Kidney (tissue), 14 donors: ENCODE data around the gene DCLK3. TPM values are rescaled to one million over a fixed set of nuclear protein-coding genes. Genes with fewer than 3 reads are reported as not detected.

ENCODE experiments used
- DNase-seq, 5 donors: peaks; one replicate each; pipeline ENCODE4 v3.0.0-alpha.2; 2013 to 2020
- FAIRE-seq: peaks from 2 replicates; lab custom pipeline; 2012; peaks lifted over from hg19 to GRCh38; lab: Jason Lieb, UNC
- H3K27ac ChIP-seq, 2 donors: one replicate each; pipeline ENCODE4 v1.7.0; 2013; ENCODE audit warnings: low read depth in 2 of 2, low read length in 2 of 2, inconsistent platforms in 1 of 2
- H3K27me3 ChIP-seq: one replicate; pipeline ENCODE4 v1.7.1; 2013; ENCODE audit warnings: low read length, inconsistent platforms; ENCODE audit not compliant: control insufficient read depth, insufficient read depth
- H3K36me3 ChIP-seq, 3 donors: one replicate each; pipeline versions ENCODE4 v1.7.0 to v1.7.1; 2013; ENCODE audit warnings: low read length in 3 of 3, control low read depth in 1 of 3, inconsistent platforms in 1 of 3; ENCODE audit not compliant: insufficient read depth in 3 of 3, control insufficient read depth in 2 of 3
- H3K4me1 ChIP-seq, 3 donors: one replicate each; pipeline versions ENCODE4 v1.7.0 to v1.7.1; 2013; ENCODE audit warnings: low read length in 3 of 3, inconsistent platforms in 1 of 3, low read depth in 1 of 3; ENCODE audit not compliant: control insufficient read depth in 2 of 3, insufficient read depth in 2 of 3
- H3K4me3 ChIP-seq, 3 donors: one replicate each; pipeline versions ENCODE4 v1.7.0 to v1.8.1; 2013; ENCODE audit warnings: low read length in 3 of 3, control low read depth in 1 of 3, inconsistent platforms in 1 of 3
- H3K9ac ChIP-seq, 3 donors: one replicate each; pipeline versions ENCODE4 v1.7.0 to v1.7.1; 2013; ENCODE audit warnings: low read length in 3 of 3, control low read depth in 1 of 3, inconsistent platforms in 1 of 3
- H3K9me3 ChIP-seq, 3 donors: one replicate each; pipeline versions ENCODE4 v1.7.0 to v1.7.1; 2013; ENCODE audit warnings: low read length in 3 of 3, control low read depth in 1 of 3, inconsistent platforms in 1 of 3; ENCODE audit not compliant: control insufficient read depth in 2 of 3, insufficient read depth in 1 of 3
- CTCF ChIP-seq: IDR thresholded peaks from 3 replicates; pipeline ENCODE4 v1.5.1; 2012; ENCODE audit warnings: mild to moderate bottlenecking, moderate library complexity, borderline replicate concordance; ENCODE audit not compliant: insufficient read depth; ENCODE audit errors: extremely low read depth
- intact Hi-C: fragments of 100-400 bp; cut with DNase I; formaldehyde crosslinking; loops from one replicate; pipeline ENCODE4 v1.11.1; 2022
- polyA plus RNA-seq: library from polyadenylated mRNA; stranded (reverse); fragments of 350-450 nt; fragmentation: Illumina TruSeq; extraction: RNeasy Lipid Tissue Mini Kit (QIAGEN cat#74804); gene quantifications from one replicate; pipeline ENCODE4 v1.2.3, GENCODE V29; 2014; ENCODE audit warnings: low read depth, low replicate concordance; ENCODE audit not compliant: insufficient read depth
- total RNA-seq: library from RNA; stranded (reverse); fragmentation: NEBNext Ultra II Directional; extraction: Animal tissue kit (Norgen Biotek cat#: 25700); gene quantifications from one replicate; pipeline ENCODE4 v1.2.1, GENCODE V29; 2021
- donor health status: control.
- donor health status: control.
- donor health status: control.
- donor health status: control.
- donor health status: control.
- donor health status: DM: yes; HTN: yes; CAD: no.
- donor health status: Normal renal cell carcinoma (clear cell type).

DCLK3 gene
- total and polyA plus RNA-seq, 2 donors from 2014 or later = not detected

- Histone ChIP-seq H3K36me3 (no peaks in the 10 kb centered on the region), H3K4me1 (no peaks in the 10 kb centered on the region), H3K4me3 (no peak overlapping the region), H3K9me3 (peaks cover 0 to 7% (median 0%) of the 10 kb centered on the region in 3 donors), H3K27ac (no peak overlapping the region), H3K9ac (no peak overlapping the region), H3K27me3 (no peaks in the 10 kb centered on the region)
- no peak for TF ChIP-seq CTCF
- DNase-seq = no peak
- no peak for FAIRE-seq
- intact Hi-C loops = no loop called here
Observed at GRCh38 chr3:36713904-36714303, 50.4 kb downstream of the DCLK3 start.

GRCh38 chr3:36710606-36711005, 53.7 kb downstream of the DCLK3 start:
- peaks cover 0 to 7% (median 0%) of the 10 kb centered on the region in 3 donors for H3K9me3 ChIP-seq
- DNase-seq = no peak
- intact Hi-C loops = no loop called here
- no peak for FAIRE-seq
- H3K9ac ChIP-seq = no peak overlapping the region
- TF ChIP-seq CTCF = no peak
- no peaks in the 10 kb centered on the region for H3K36me3 ChIP-seq
- no peaks in the 10 kb centered on the region for H3K4me1 ChIP-seq
- no peak overlapping the region for H3K4me3 ChIP-seq
- H3K27me3 ChIP-seq = no peaks in the 10 kb centered on the region
- no peak overlapping the region for H3K27ac ChIP-seq

- Histone ChIP-seq H3K4me3 (no peak overlapping the region), H3K36me3 (no peaks in the 10 kb centered on the region), H3K4me1 (no peaks in the 10 kb centered on the region), H3K9ac (no peak overlapping the region), H3K9me3 (peaks cover 0 to 7% (median 0%) of the 10 kb centered on the region in 3 donors), H3K27me3 (no peaks in the 10 kb centered on the region), H3K27ac (no peak overlapping the region)
- DNase-seq = no peak
- no peak for FAIRE-seq
- intact Hi-C loops = no loop called here
- no peak for TF ChIP-seq CTCF
Observed at GRCh38 chr3:36709826-36710365, 54.5 kb downstream of the DCLK3 start.

- Histone ChIP-seq H3K9ac (no peak overlapping the region), H3K36me3 (no peaks in the 10 kb centered on the region), H3K9me3 (peaks cover 0 to 7% (median 0%) of the 10 kb centered on the region in 3 donors), H3K4me3 (no peak overlapping the region), H3K27me3 (no peaks in the 10 kb centered on the region), H3K4me1 (no peaks in the 10 kb centered on the region), H3K27ac (no peak overlapping the region)
- DNase-seq = no peak
- FAIRE-seq = no peak
- intact Hi-C loops = no loop called here
- TF ChIP-seq CTCF = no peak
Observed at GRCh38 chr3:36709281-36709680, 55.1 kb downstream of the DCLK3 start.
